ENCODE results near the gene SLC16A9.
"Not testable (repeated sequence)": the region's sequence is repeated elsewhere in the genome, so short reads cannot be mapped to it uniquely, and the experiment has no call there.

Gene SLC16A9, protein sequence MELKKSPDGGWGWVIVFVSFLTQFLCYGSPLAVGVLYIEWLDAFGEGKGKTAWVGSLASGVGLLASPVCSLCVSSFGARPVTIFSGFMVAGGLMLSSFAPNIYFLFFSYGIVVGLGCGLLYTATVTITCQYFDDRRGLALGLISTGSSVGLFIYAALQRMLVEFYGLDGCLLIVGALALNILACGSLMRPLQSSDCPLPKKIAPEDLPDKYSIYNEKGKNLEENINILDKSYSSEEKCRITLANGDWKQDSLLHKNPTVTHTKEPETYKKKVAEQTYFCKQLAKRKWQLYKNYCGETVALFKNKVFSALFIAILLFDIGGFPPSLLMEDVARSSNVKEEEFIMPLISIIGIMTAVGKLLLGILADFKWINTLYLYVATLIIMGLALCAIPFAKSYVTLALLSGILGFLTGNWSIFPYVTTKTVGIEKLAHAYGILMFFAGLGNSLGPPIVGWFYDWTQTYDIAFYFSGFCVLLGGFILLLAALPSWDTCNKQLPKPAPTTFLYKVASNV
- total RNA-seq, result 0 to 0.68 (median 0.02) reads per million in 18 experiments

GRCh38 chr10:59709395-59710125, at the start of gene SLC16A9:
Gene SLC16A9, minus strand, starts transcription at chr10:59709850. Its CDS starts 25,559 bp downstream, at chr10:59684291.
- no peak for DNase-seq

DNA sequence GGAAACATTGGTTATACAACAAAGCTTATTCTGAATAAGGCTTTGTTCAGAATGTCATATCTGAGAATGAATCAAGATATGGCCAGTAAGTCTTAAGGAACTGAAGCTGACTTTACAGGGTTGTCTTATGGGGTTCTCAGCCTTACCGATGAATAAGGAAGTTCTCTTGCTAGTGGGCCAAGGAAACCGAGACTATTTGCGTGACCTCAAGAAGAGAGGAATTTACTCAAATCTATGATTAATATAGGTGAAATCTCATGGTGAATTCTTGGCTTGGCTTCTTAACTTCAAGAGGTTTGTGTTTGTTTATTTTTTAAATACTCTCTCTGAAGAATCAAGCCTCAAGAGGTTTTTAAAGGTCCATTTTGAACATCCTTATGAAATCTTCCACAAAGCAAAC, 48.3 kb upstream of the SLC16A9 start:
- no peak for DNase-seq

DNA sequence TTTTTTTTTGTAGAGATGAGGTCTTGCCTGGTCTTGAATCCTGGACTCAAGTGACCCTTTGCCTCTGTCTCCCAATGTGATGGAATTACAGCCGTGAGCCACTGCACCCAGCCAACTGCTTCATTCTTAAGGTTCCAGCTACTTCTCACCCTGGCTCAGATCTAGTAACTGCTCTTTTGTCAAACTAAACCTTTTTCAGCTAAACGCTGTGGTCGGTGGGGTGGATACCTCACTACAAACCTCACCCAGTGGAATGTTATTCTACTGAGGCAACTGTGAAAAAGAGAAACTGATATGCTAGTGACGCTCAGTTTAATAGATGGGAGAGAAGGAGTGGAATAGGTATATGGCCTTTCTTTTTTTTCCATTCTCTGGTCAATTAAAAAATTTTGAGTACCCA, 45.3 kb upstream of the SLC16A9 start:
- DNase-seq, result no peak

GRCh38 chr10:59753267-59753666, 43.6 kb upstream of the SLC16A9 start, which contains the start of gene MRLN:
Gene MRLN, minus strand, starts transcription at chr10:59753455.
- no peak for DNase-seq

GRCh38 chr10:59752278-59752940, 42.8 kb upstream of the SLC16A9 start:
- no peak for DNase-seq

- no peak for DNase-seq
Observed at GRCh38 chr10:59750155-59750945, 40.7 kb upstream of the SLC16A9 start.

DNA sequence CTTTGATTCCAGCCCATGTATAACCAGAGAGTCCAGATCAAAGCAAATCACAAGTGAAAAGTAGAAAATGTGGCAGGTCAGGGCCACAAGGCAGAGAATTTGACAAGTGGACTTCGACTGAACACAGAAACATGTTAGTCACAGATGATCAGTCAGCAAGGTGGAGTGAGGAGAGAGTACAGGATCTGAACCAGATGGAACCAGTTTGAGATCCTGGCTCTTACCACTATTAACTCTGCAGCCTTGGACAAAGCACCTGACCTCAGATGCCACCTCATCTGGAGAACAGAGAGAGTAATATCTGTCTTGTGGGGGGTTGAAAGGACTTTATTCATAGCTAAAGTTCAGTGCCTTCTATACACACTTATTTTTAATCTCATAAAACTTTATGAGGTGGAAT, 39.2 kb upstream of the SLC16A9 start:
- DNase-seq, result no peak

DNA sequence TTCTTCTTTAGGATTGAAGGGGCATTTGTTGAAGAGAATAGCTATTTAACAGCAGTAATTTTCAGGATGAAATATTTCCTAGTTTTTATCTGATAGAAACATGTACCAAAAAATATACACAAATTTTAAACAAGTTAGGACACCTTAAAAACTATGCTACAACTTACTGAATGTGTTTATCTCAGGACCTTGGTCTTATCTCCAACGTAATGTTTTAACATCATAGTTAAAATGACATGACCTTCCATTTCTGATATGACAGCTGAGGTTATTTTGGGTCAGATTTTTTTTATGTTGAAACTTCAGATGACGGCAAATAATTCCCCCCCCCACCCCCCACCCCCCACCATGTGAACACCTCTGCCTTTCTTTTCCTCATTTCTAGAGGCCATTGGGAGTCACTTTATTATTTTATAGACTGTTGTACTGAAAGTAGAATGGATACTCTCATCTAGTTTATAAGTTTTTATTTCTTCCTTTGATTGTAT, 35.6 kb upstream of the SLC16A9 start:
- DNase-seq, result no peak

GRCh38 chr10:59744762-59745161, 35.1 kb upstream of the SLC16A9 start:
- DNase-seq, result not testable (repeated sequence)

DNA sequence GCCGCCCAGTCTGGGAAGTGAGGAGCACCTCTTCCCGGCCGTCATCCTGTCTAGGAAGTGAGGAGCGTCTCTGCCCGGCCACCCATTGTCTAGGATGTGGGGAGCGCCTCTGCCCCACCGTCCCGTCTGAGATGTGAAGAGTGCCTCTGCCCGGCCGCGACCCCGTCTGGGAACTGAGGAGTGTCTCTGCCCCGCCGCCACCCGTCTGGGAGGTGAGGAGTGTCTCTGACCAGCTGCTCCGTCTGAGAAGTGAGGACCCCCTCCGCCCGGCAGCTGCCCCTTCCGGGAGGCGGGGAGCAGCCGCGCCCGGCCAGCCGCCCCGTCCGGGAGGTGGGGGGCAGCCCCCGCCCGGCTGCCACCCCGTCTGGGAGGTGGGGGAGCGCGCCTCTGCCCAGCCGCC, 34.5 kb upstream of the SLC16A9 start:
- DNase-seq, result not testable (repeated sequence)

DNA sequence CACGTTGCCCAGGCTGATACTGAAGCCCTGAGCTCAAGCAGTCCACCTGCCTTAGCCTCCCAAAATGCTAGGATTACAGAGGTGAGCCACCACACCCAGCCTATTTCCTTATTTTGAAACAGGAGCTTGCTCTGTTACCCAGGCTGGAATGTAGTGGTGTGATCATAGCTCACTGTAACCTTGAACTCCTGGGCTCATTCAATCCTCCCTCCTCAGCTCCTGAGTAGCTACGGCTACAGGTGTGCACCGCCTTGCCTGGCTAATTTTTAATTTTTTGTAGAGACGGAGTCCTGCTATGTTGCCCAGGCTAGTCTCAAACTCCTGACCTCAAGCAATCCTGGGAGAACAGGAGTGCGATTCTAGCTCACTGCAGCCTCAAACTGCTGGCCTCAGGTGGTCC, 31.9 kb upstream of the SLC16A9 start:
- DNase-seq, result no peak

GRCh38 chr10:59741048-59741447, 31.4 kb upstream of the SLC16A9 start:
- no peak for DNase-seq

GRCh38 chr10:59736749-59737148, 27.1 kb upstream of the SLC16A9 start:
- no peak for DNase-seq

DNA sequence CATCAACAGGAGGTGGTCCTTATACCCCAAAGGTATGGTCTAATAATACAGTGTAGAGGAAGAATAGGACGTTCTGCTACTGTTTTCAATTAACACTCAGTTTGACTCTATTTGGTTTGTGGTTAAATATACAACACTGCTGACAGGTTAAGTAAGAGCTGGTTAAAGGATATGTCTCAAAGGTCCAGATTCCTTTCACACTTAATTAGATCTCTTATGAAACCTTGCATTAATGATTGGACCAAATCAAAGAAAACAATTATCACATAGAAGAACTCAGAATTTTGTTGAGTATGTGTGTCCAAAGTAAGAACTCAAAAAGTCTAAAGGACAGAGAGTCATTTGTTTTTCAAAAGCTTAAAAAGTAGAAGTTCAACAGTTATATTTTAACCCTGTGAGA, 25.6 kb upstream of the SLC16A9 start:
- DNase-seq, result no peak

- no peak for DNase-seq
Observed at GRCh38 chr10:59734014-59734462, 24.4 kb upstream of the SLC16A9 start.

DNA sequence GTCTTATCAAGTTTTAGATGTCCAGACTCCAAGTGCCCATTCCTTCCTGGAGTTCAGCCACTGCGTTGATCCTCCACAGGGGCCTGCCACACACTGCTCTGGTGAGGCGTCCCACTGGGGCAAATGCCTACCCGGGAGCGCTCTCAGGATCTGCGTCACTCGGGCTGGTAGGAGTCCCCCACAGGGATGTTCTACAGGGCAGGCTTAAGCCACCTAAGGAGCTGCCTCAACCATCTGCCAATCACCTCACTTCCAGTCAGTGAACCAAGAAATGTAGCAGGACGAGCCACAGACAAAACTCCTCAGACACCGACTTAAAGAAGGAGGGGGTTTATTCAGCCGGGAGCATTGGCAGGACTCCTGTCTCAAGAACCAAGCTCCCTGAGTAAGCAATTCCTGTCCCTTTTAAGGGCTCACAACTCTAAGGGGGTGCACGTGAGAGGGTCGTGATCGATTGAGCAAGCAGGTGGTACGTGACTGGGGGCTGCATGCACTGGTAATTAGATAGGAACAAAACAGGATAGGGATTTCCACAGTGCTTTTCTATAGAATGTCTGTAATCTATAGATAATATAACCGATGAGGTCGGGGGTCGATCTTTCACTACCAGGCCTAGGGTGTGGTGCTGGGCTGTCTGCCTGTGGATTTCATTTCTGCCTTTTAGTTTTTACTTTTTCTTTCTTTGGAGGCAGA, 23.8 kb upstream of the SLC16A9 start:
- not testable (repeated sequence) for DNase-seq

DNA sequence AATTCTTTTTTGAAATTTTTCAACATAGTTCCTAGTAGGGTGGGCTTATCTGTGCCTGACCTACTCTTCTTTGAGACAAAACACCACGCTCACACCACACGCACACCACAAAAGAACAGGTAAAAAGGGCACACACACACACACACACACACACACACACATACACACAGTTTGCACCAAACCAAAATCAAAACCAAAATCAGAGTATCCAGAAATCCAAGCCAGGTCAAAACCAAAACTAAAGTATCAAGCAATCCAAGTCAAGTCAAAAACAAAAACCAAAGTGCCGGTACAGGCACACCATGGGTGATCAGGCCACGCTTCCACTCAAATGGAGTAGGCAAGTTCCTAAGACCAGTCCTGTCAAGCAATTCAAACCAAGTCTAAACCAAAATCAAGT, 23.2 kb upstream of the SLC16A9 start:
- DNase-seq, result not testable (repeated sequence)

GRCh38 chr10:59729167-59729566, 19.5 kb upstream of the SLC16A9 start:
- not testable (repeated sequence) for DNase-seq

DNA sequence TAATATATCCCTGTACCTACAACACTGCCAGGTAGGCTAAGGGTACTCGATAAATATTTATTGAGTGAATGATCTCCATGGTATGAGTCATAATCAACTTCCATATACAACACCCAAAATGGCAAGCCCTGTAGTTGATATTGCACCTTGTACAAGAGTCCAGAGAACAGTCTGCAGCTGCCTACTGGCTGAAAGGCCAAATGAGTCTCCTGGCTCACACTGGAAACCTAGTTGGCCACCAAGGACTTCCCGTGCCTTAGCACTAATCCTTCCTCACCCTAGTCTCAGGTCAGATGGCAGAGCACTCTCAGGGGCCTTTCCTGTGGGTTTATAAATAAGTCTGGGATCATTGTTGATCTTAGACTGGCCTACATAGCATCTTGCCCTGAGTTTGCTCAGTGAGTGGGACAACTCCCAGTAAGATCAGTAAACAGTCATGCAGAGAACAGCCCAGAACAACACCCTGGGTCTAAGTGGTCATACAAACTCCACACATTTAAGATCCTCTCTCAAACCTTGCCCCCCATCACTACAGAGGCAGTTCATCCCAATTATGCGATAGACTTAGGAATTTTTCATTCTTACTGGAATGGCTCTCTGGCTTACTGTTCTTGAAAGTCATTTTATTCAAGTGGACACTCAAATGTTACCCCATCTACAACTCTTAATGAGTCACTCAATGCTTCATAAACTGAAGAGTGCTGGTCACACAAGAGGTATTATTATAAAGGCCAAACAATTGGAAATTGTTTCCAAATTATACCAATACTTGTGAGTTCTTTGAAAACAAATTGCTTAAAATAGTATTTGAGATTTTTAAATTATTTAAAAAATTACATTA, 14.7 kb upstream of the SLC16A9 start:
- no peak for DNase-seq

DNA sequence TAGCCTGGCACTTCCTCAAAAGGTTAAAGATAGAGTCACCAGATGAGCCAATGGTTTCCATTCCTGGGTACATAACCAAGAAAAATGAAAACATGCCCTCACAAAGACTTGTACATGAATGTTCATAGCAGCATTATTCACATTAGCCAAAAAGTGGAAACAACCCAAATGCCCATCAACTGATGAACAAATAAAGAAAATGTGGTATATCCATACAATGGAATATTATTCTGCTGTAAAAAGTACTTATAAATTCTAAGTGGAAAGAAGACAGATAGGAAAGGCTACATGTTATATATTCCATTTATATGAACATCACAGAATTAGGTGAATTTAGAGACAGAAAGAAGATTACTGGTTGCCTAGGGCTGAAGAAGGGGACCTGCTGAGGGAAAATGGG, 10.7 kb upstream of the SLC16A9 start:
- no peak for DNase-seq
